DND-41 (cell line): ENCODE measurements around the gene USP24.

ENCODE experiments used
- CTCF ChIP-seq: IDR thresholded peaks from 2 replicates; pipeline ENCODE4 v1.5.1; 2012; ENCODE audit warnings: borderline replicate concordance, low read length, moderate library complexity, mild to moderate bottlenecking; ENCODE audit not compliant: poor library complexity, severe bottlenecking; ENCODE audit errors: extremely low read depth
- EZH2 ChIP-seq: IDR thresholded peaks from 3 replicates; pipeline ENCODE4 v1.6.1; 2012; ENCODE audit warnings: borderline replicate concordance, low read depth, mild to moderate bottlenecking, moderate library complexity, low read length, inconsistent platforms; ENCODE audit not compliant: severe bottlenecking

GRCh38 chr1:55180075-55180670, 35.0 kb downstream of the USP24 start:
- no peak for TF ChIP-seq EZH2
- TF ChIP-seq CTCF = no peak
